GM21528 (cell line): ENCODE measurements around the gene CLRN1.
"Not testable (repeated sequence)": the region's sequence is repeated elsewhere in the genome, so short reads cannot be mapped to it uniquely, and the experiment has no call there.

Experiments used
- ATAC-seq: cut with Tn5 transposase; IDR thresholded peaks from one replicate; pipeline ENCODE4 v1.9.1; 2021; ENCODE audit warnings: mild to moderate bottlenecking, moderate library complexity; ENCODE audit not compliant: unreplicated experiment, low FRiP score

CLRN1 gene

GRCh38 chr3:150972366-150973071 lies at the start of gene CLRN1:
TSS of gene CLRN1 (minus strand) at chr3:150972727. CDS start at chr3:150972708, 19 bp downstream.
- no peak for ATAC-seq

- no peak for ATAC-seq
These were observed 43.9 kb upstream of the CLRN1 start for GRCh38 chr3:151016478-151016795.

GRCh38 chr3:151015767-151016477 lies 43.4 kb upstream of the CLRN1 start:
- ATAC-seq = no peak

GRCh38 chr3:151015181-151015580 lies 42.7 kb upstream of the CLRN1 start:
- ATAC-seq = no peak

- ATAC-seq = no peak
These were observed 42.0 kb upstream of the CLRN1 start for GRCh38 chr3:151014501-151015018.

GRCh38 chr3:151012753-151013152 lies 40.2 kb upstream of the CLRN1 start:
- no peak for ATAC-seq

- ATAC-seq = no peak
These were observed 38.9 kb upstream of the CLRN1 start for GRCh38 chr3:151011427-151011826.

- no peak for ATAC-seq
These were observed 37.5 kb upstream of the CLRN1 start for GRCh38 chr3:151009981-151010380.

- no peak for ATAC-seq
These were observed 36.9 kb upstream of the CLRN1 start for GRCh38 chr3:151009430-151009829.

- no peak for ATAC-seq
These were observed 36.2 kb upstream of the CLRN1 start for GRCh38 chr3:151008699-151009098.

- no peak for ATAC-seq
These were observed 31.2 kb upstream of the CLRN1 start for GRCh38 chr3:151003768-151004134.

GRCh38 chr3:151003029-151003767 lies 30.7 kb upstream of the CLRN1 start:
- no peak for ATAC-seq

- no peak for ATAC-seq
These were observed 29.8 kb upstream of the CLRN1 start for GRCh38 chr3:151002003-151002981.

- ATAC-seq = no peak
These were observed 26.5 kb upstream of the CLRN1 start for GRCh38 chr3:150998996-150999395.

- ATAC-seq = no peak
These were observed 24.2 kb upstream of the CLRN1 start for GRCh38 chr3:150996731-150997130.

GRCh38 chr3:150995510-150995909 lies 23.0 kb upstream of the CLRN1 start:
- no peak for ATAC-seq

GRCh38 chr3:150989208-150989607 lies 16.7 kb upstream of the CLRN1 start:
- no peak for ATAC-seq

- not testable (repeated sequence) for ATAC-seq
These were observed 15.9 kb upstream of the CLRN1 start for GRCh38 chr3:150988395-150988794.

GRCh38 chr3:150985711-150986110 lies 13.2 kb upstream of the CLRN1 start:
- no peak for ATAC-seq

- ATAC-seq = no peak
These were observed 11.5 kb upstream of the CLRN1 start for GRCh38 chr3:150984066-150984465.
